ENCODE measurements around the gene ULBP2.
"Not testable (repeated sequence)": the region's sequence is repeated elsewhere in the genome, so short reads cannot be mapped to it uniquely, and the experiment has no call there.

Gene ULBP2

DNA sequence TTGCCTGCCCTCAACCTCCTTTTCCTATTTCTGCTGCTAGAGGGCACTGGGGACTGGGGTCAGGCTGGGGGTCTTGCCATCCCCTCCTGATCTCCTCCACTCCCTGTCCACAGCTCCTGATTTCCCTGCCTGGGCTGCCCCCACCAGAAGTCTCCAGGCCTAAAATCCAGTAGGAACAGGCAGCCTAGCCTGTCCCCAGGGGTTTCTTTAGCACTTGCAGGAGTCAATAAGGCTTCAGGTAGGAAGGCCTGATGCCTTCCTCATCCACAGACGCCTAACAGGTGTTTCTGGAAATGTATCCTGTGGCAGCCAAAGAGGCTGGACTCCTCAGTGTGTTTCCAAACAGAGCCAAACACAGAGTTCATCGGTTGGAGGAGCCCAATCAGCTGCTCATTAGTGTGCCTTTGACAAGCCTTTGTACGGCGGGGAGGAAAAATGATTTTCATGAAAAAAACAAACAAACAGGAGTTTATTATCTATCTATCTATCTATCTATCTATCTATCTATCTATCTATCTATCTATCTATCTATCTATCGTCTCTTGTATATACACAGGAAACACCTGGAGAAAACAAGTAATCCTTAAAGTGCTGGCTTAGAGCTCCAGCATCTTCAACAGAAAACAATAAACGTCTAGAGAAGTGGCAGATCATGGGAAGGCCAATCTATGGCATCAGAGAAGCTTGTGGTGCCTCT, 40.2 kb upstream of the ULBP2 start:
- Histone ChIP-seq H3K27ac (ENCODE audit: low read length) (no peak overlapping the region), H3K9me3 (ENCODE audit: insufficient read depth, low read depth, low read length) (peaks cover 3% of the 10 kb centered on the region), H3K27me3 (ENCODE audit: insufficient read depth, low read length) (peaks cover 4% of the 10 kb centered on the region; the same call in 1 of the 2 replicates), H3K9ac (ENCODE audit: low read depth, low read length) (no peak overlapping the region), H3K4me3 (ENCODE audit: low read length) (no peak overlapping the region), H3K36me3 (ENCODE audit: insufficient read depth, low read depth, low read length) (no peaks in the 10 kb centered on the region), H3K4me1 (ENCODE audit: insufficient read depth, low read length) (no peaks in the 10 kb centered on the region)

DNA sequence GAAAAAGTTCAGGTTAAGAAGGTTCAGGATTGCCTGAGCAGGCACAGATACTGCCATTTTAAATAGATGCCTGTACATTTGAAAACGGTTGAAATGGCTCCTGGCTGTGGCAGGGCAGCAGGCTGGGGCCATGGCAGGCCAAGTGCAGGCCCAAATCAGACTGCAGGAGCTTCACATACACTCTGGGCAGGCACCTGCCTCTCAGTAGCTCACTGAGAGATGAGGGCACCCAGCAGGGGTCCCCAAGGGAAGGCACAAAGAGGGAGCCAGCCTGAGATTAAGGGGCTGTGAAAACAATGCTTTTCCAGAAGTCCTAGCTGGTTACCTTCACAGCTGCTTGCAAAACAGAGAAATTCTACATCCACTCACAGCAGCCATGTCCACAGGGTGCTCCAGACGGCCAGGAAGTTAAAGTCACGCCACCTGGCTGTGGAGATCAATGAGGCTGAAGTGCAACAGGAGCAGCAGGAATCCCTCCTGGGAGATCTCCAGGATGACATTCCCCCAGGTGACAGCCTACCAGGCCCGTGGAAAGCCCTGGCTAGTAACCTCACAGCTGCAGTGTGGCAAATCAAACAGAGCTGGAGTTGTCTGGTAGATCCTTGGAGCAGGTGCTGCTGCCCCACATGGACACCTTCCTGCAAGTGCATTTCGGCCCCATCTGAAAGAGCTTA, 37.7 kb upstream of the ULBP2 start:
- H3K27ac ChIP-seq (ENCODE audit: low read length) = no peak overlapping the region
- H3K4me3 ChIP-seq (ENCODE audit: low read length) = no peak overlapping the region
- peaks cover 4% of the 10 kb centered on the region; the same call in 1 of the 2 replicates for H3K27me3 ChIP-seq (ENCODE audit: insufficient read depth, low read length)
- H3K9me3 ChIP-seq (ENCODE audit: insufficient read depth, low read depth, low read length) = peaks cover 27% of the 10 kb centered on the region
- no peaks in the 10 kb centered on the region for H3K4me1 ChIP-seq (ENCODE audit: insufficient read depth, low read length)
- H3K36me3 ChIP-seq (ENCODE audit: insufficient read depth, low read depth, low read length) = no peaks in the 10 kb centered on the region
- no peak overlapping the region for H3K9ac ChIP-seq (ENCODE audit: low read depth, low read length)

DNA sequence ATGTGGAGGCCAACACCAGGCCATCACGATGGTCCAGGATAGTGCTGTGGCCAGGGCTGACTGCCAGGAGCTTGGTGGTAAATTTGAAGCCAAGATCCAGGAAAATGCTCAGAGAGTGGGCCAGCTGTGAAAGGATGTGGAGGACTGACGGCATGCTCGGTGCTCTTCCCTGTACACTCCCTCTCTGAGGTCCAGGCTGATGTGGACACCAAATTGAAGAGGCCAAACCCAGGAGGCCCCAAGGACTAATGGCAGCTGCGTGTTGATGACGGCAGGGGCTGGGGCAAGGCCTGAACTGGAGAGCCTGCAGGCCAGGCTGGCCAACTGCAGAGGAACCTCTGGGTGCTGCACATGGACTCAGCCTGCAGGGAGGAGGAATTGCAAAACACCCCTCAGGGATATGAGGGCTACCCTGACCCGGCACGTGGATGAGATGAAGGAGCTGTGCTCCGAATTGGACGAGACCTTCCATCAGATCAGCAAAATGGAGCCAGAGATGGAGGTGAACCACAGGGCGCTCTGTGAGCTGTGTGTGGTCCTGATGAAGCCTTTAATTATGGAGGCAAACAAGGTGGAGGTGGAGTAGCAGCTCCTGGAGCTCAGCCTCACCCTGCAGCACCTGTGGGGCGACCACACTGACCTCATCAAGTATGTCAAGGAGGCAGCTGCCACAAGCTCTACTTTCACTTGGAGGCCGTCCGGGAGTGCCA, 37.0 kb upstream of the ULBP2 start:
- Histone ChIP-seq H3K27me3 (ENCODE audit: insufficient read depth, low read length) (peaks cover 3% of the 10 kb centered on the region; the same call in 1 of the 2 replicates), H3K4me3 (ENCODE audit: low read length) (no peak overlapping the region)

DNA sequence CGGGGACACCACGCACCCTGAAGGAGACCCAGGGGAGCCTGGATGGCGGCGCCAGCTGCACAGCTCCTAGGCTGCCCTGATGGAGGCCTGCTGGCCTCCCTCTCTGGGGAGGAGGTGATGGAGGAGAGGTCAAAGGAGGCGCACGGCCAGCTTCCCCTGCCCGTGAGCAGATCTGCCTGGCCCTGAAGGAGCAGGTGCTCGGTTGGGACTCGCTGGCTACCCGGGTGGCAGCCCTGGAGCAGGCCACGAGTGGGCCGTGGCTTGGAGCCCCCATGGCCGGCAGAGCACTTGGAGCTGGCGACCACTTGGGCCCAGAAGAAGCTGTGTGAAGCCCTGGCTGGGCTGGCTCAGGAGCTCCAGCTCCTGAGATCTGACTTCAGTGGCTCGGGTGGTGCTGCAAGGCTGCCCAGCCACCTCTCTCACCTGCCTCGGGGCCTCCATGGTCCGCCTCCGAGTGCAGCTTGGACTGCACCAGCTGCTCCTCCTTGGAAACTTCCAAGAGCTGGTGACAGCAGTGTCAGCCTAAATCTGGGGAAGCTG, 36.4 kb upstream of the ULBP2 start:
- no peaks in the 10 kb centered on the region for H3K4me1 ChIP-seq (ENCODE audit: insufficient read depth, low read length)
- peaks cover 36% of the 10 kb centered on the region for H3K9me3 ChIP-seq (ENCODE audit: insufficient read depth, low read depth, low read length)
- H3K4me3 ChIP-seq (ENCODE audit: low read length) = no peak overlapping the region
- no peak overlapping the region for H3K9ac ChIP-seq (ENCODE audit: low read depth, low read length)
- H3K36me3 ChIP-seq (ENCODE audit: insufficient read depth, low read depth, low read length) = no peaks in the 10 kb centered on the region
- H3K27me3 ChIP-seq (ENCODE audit: insufficient read depth, low read length) = no peaks in the 10 kb centered on the region
- no peak overlapping the region for H3K27ac ChIP-seq (ENCODE audit: low read length)

More for the DNA sequence above, 37.0 kb upstream of the ULBP2 start:
- H3K4me1 ChIP-seq (ENCODE audit: insufficient read depth, low read length) = no peaks in the 10 kb centered on the region
- H3K9ac ChIP-seq (ENCODE audit: low read depth, low read length) = no peak overlapping the region
- no peak overlapping the region for H3K27ac ChIP-seq (ENCODE audit: low read length)
- peaks cover 34% of the 10 kb centered on the region for H3K9me3 ChIP-seq (ENCODE audit: insufficient read depth, low read depth, low read length)
- no peaks in the 10 kb centered on the region for H3K36me3 ChIP-seq (ENCODE audit: insufficient read depth, low read depth, low read length)

DNA sequence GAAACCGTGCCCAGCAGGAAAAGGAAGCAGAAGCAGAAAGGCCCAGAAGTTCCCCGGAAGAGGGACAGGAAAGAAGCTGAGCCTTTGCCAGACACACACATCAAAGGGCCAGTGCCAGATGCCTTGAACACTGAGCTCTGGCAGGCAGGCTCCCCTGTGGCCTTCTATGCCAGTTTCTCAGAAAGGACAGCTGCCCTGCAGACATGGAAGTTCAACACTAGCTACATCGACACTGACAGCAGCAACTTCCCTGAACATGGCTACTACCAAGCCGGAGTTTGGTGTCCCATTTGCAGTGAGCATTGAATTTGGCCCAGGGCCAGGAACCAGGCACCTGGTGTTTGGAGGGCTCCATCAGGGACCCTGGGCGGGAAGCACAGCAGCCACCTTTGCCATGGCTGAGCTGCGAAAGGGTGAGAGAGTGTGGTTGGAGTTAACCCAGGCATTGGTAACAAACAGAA, 35.9 kb upstream of the ULBP2 start:
- no peaks in the 10 kb centered on the region for H3K4me1 ChIP-seq (ENCODE audit: insufficient read depth, low read length)
- H3K4me3 ChIP-seq (ENCODE audit: low read length) = no peak overlapping the region
- peaks cover 36% of the 10 kb centered on the region for H3K9me3 ChIP-seq (ENCODE audit: insufficient read depth, low read depth, low read length)
- no peak overlapping the region for H3K9ac ChIP-seq (ENCODE audit: low read depth, low read length)
- H3K27ac ChIP-seq (ENCODE audit: low read length) = no peak overlapping the region
- H3K36me3 ChIP-seq (ENCODE audit: insufficient read depth, low read depth, low read length) = no peaks in the 10 kb centered on the region
- H3K27me3 ChIP-seq (ENCODE audit: insufficient read depth, low read length) = no peaks in the 10 kb centered on the region

DNA sequence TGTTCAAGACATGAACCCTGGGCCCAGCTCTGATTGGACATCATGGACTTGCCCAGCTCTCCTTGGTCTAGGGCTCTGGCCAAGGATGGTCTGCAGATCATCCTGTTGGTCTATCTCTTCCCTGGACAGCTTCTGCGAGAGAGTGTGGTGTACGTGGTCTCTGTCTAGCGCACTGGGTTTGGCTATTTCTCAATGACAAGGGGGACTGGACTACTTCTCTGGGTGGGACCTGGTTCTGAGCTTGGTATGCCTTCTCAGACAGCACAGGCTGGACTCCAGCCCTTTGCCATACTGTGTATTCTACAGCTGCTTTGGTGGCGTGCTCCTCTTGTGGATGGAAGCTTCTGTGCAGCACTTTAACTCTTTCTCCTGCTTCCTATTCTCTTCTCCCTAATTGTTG, 35.4 kb upstream of the ULBP2 start:
- no peak overlapping the region for H3K4me3 ChIP-seq (ENCODE audit: low read length)
- H3K9ac ChIP-seq (ENCODE audit: low read depth, low read length) = no peak overlapping the region
- no peaks in the 10 kb centered on the region for H3K27me3 ChIP-seq (ENCODE audit: insufficient read depth, low read length)
- no peaks in the 10 kb centered on the region for H3K4me1 ChIP-seq (ENCODE audit: insufficient read depth, low read length)
- H3K27ac ChIP-seq (ENCODE audit: low read length) = no peak overlapping the region
- H3K9me3 ChIP-seq (ENCODE audit: insufficient read depth, low read depth, low read length) = peaks cover 36% of the 10 kb centered on the region
- no peaks in the 10 kb centered on the region for H3K36me3 ChIP-seq (ENCODE audit: insufficient read depth, low read depth, low read length)

DNA sequence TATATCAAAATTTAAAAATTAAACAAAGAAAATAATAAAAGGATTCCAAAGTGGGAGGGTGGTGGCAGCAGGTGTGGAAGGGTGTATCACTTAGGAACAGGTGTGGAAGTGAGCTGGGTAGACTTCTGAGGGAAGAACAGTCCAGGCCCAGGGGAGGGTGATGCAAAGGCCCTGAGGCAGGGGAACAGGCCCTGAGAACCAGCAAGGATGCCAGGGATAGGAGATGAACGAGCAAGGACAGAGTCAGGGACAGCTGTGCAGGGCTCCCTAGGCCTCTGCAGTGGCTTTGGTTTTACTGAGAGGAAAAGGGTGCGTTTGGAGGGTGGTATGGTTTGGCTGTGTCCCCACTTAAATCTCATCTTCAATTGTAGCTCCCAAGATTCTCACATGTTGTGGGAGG, 34.5 kb upstream of the ULBP2 start:
- peaks cover 36% of the 10 kb centered on the region for H3K9me3 ChIP-seq (ENCODE audit: insufficient read depth, low read depth, low read length)
- no peaks in the 10 kb centered on the region for H3K36me3 ChIP-seq (ENCODE audit: insufficient read depth, low read depth, low read length)
- H3K4me1 ChIP-seq (ENCODE audit: insufficient read depth, low read length) = no peaks in the 10 kb centered on the region
- no peak overlapping the region for H3K4me3 ChIP-seq (ENCODE audit: low read length)
- H3K27me3 ChIP-seq (ENCODE audit: insufficient read depth, low read length) = no peaks in the 10 kb centered on the region
- H3K27ac ChIP-seq (ENCODE audit: low read length) = no peak overlapping the region
- no peak overlapping the region for H3K9ac ChIP-seq (ENCODE audit: low read depth, low read length)

DNA sequence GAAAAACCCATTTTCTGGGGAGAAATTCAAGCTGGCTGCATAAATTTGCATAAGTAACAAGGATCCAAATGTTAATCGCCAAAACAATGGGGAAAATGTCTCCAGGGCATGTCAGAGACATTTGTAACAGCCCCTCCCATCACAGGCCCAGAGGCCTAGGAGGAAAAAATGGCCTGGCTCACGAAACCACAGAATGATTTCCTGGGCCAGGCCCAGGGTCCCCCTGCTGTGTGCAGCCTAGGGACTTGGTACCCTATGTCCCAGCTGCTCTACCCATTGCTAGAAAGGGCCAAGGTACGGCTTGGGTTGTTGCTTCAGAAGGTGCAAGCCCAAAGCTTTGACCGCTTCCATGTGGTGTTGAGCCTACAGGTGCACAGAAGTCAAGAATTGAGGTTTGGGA, 33.3 kb upstream of the ULBP2 start:
- H3K9me3 ChIP-seq (ENCODE audit: insufficient read depth, low read depth, low read length) = peaks cover 36% of the 10 kb centered on the region
- not testable (repeated sequence) for H3K4me3 ChIP-seq (ENCODE audit: low read length); H3K9ac ChIP-seq (ENCODE audit: low read depth, low read length); H3K27me3 ChIP-seq (ENCODE audit: insufficient read depth, low read length); H3K4me1 ChIP-seq (ENCODE audit: insufficient read depth, low read length); H3K27ac ChIP-seq (ENCODE audit: low read length); H3K36me3 ChIP-seq (ENCODE audit: insufficient read depth, low read depth, low read length)

DNA sequence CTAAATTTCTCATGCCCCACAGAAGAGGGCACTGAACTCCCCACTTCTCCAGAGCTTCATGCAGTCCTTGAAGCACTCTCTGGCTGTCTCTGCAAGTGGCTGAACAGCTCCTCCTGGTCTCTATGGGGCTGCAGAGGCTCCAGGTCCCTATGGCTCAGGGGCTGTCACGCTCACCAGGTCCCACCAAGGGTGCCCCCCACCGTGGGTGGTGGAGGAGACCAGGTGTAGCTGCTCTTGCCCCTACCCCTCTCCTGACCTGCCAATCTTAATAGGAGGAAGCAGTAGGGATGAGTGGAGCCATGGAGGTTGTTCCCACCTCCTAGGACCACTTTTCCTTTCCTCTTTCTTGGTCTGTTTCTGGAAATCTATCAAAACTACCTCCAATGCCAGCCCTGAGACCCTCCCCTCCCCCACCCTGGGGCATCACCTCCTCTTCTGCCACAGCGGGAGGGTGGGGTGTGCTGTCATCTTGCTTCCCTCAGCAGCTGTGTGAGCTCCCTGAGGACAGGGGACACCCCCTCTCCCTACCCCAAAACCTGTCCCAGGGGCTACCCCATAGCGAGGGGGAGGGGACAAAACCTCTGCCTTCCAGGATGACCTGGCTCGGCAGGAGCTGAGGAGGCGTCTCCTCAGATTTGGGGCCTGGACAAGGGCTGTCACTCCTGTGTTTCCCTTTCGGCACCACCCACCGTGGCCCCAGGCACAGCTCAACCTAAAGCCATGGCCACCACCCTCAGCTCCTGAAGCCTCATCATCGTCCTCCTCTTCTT, 31.9 kb upstream of the ULBP2 start:
- Histone ChIP-seq H3K27ac (ENCODE audit: low read length) (no peak overlapping the region), H3K4me1 (ENCODE audit: insufficient read depth, low read length) (no peaks in the 10 kb centered on the region), H3K4me3 (ENCODE audit: low read length) (no peak overlapping the region), H3K9me3 (ENCODE audit: insufficient read depth, low read depth, low read length) (peaks cover 36% of the 10 kb centered on the region), H3K36me3 (ENCODE audit: insufficient read depth, low read depth, low read length) (no peaks in the 10 kb centered on the region), H3K9ac (ENCODE audit: low read depth, low read length) (no peak overlapping the region), H3K27me3 (ENCODE audit: insufficient read depth, low read length) (peaks cover 9% of the 10 kb centered on the region; the same call in 1 of the 2 replicates)

DNA sequence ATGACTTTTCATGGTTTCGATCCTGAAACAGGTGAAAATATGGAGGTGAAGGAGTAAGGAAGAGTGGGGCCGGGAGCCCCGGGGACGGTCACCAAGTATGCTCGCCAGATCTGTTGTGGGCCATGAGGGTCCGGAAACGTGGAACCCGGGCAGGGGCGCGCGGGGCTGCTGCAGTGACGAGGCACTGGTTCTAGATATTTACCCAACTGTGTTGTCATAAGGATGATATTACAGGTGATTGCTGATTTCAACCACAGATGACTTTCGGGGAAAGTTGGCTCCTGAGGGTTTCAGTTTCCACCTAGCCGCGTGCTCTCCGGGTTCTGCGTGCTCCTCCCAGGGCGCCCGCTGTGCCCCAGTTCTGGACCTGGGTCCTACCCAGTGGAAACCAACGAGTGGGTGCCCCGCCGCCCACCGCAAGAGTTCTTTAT, 31.1 kb upstream of the ULBP2 start:
- Histone ChIP-seq H3K27me3 (ENCODE audit: insufficient read depth, low read length) (peaks cover 9% of the 10 kb centered on the region; the same call in 1 of the 2 replicates), H3K4me1 (ENCODE audit: insufficient read depth, low read length) (no peaks in the 10 kb centered on the region), H3K36me3 (ENCODE audit: insufficient read depth, low read depth, low read length) (no peaks in the 10 kb centered on the region), H3K9ac (ENCODE audit: low read depth, low read length) (no peak overlapping the region), H3K27ac (ENCODE audit: low read length) (no peak overlapping the region), H3K9me3 (ENCODE audit: insufficient read depth, low read depth, low read length) (peaks cover 36% of the 10 kb centered on the region), H3K4me3 (ENCODE audit: low read length) (no peak overlapping the region)

DNA sequence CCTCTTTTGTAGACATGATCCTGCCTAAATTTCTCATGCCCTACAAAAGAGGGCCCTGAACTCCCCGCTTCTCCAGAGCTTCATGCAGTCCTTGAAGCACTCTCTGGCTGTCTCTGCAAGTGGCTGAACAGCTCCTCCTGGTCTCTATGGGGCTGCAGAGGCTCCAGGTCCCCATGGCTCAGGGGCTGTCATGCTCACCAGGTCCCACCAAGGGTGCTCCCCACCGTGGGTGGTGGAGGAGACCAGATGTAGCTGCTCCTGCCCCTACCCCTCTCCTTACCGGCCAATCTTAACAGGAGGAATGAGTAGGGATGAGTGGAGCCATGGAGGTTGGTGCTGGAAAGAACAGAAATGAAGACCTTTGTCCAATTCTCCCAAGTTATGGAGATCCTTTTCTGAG, 29.1 kb upstream of the ULBP2 start:
- H3K4me1 ChIP-seq (ENCODE audit: insufficient read depth, low read length); H3K9ac ChIP-seq (ENCODE audit: low read depth, low read length); H3K4me3 ChIP-seq (ENCODE audit: low read length); H3K36me3 ChIP-seq (ENCODE audit: insufficient read depth, low read depth, low read length); H3K27me3 ChIP-seq (ENCODE audit: insufficient read depth, low read length); H3K27ac ChIP-seq (ENCODE audit: low read length): not testable (repeated sequence)
- peaks cover 22% of the 10 kb centered on the region for H3K9me3 ChIP-seq (ENCODE audit: insufficient read depth, low read depth, low read length)

Measured in iPS-20b (cell line).